ENCODE results near the gene VRTN. TPM values are rescaled to one million over a fixed set of nuclear protein-coding genes. Genes with fewer than 3 reads are reported as not detected.

VRTN gene
- total and polyA plus RNA-seq, 9 of the 15 experiments (the other 6 are each of a cell fraction or from before 2014, with no cell fraction given), result 0.05 to 0.09 (median 0.06) TPM; not detected in 6

- no peak for TF ChIP-seq ESRRB (CRISPR knock-in tag; IDR thresholded peaks at IDR 0.05; ENCODE audit: borderline replicate concordance)
- TF ChIP-seq TAL1 (IDR thresholded peaks at IDR 0.05), result no peak
- TF ChIP-seq ATF7 (IDR thresholded peaks at IDR 0.05), result peak; percentile 31; the same call in 1 of the 2 replicates
- no peak for TF ChIP-seq CHD4 (IDR thresholded peaks at IDR 0.05; ENCODE audit: insufficient read depth, insufficient replicate concordance, low read depth, low read length, poor library complexity, severe bottlenecking)
- TF ChIP-seq CCAR2 (IDR thresholded peaks at IDR 0.05; ENCODE audit: low read depth, low read length), result no peak
- no peak for TF ChIP-seq SMARCB1 (IDR thresholded peaks at IDR 0.05; ENCODE audit: insufficient read length, low read depth)
- TF ChIP-seq ZBTB9 (CRISPR knock-in tag; IDR thresholded peaks at IDR 0.05), result no peak
- TF ChIP-seq, protein P1, sequence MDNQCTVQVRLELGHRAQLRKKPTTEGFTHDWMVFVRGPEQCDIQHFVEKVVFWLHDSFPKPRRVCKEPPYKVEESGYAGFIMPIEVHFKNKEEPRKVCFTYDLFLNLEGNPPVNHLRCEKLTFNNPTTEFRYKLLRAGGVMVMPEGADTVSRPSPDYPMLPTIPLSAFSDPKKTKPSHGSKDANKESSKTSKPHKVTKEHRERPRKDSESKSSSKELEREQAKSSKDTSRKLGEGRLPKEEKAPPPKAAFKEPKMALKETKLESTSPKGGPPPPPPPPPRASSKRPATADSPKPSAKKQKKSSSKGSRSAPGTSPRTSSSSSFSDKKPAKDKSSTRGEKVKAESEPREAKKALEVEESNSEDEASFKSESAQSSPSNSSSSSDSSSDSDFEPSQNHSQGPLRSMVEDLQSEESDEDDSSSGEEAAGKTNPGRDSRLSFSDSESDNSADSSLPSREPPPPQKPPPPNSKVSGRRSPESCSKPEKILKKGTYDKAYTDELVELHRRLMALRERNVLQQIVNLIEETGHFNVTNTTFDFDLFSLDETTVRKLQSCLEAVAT (IDR thresholded peaks at IDR 0.05), result no peak
- no peak for TF ChIP-seq DNMT1 (IDR thresholded peaks at IDR 0.05)
- TF ChIP-seq SP2 (IDR thresholded peaks at IDR 0.05; ENCODE audit: extremely low read depth, low read depth, low read length, poor library complexity, severe bottlenecking), result peak; percentile 96
- no peak for TF ChIP-seq TBL1XR1 (IDR thresholded peaks at IDR 0.05; ENCODE audit: low read length in 2 of 2)
- TF ChIP-seq NR2F6 (CRISPR knock-in tag; IDR thresholded peaks at IDR 0.05), result no peak
- no peak for TF ChIP-seq TFAM (CRISPR knock-in tag; conservative IDR thresholded peaks at IDR 0.05)
- no peak for TF ChIP-seq ZBTB2 (IDR thresholded peaks at IDR 0.05)
- TF ChIP-seq HOXB6 (CRISPR knock-in tag; IDR thresholded peaks at IDR 0.05; ENCODE audit: borderline replicate concordance), result no peak
- no peak for TF ChIP-seq ETS2 (tag; IDR thresholded peaks at IDR 0.05; ENCODE audit: borderline replicate concordance, poor library complexity, severe bottlenecking)
- no peak for TF ChIP-seq SRSF7 (optimal IDR thresholded peaks at IDR 0.05; ENCODE audit: low read depth, low read length)
- no peak for TF ChIP-seq ZKSCAN3 (CRISPR knock-in tag; IDR thresholded peaks at IDR 0.05)
- TF ChIP-seq, protein P2, sequence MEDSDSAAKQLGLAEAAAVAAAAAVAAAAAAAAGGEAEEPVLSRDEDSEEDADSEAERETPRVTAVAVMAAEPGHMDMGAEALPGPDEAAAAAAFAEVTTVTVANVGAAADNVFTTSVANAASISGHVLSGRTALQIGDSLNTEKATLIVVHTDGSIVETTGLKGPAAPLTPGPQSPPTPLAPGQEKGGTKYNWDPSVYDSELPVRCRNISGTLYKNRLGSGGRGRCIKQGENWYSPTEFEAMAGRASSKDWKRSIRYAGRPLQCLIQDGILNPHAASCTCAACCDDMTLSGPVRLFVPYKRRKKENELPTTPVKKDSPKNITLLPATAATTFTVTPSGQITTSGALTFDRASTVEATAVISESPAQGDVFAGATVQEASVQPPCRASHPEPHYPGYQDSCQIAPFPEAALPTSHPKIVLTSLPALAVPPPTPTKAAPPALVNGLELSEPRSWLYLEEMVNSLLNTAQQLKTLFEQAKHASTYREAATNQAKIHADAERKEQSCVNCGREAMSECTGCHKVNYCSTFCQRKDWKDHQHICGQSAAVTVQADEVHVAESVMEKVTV (CRISPR knock-in tag; IDR thresholded peaks at IDR 0.05), result no peak
- TF ChIP-seq ESRRA (IDR thresholded peaks at IDR 0.05; ENCODE audit: borderline replicate concordance, low read depth), result no peak
Observed at GRCh38 chr14:74302634-74303569, 45.4 kb upstream of the VRTN start, which contains the start of gene ABCD4 (continued).
